Testis (tissue), 3 donors: ENCODE data around the gene MKI67. TPM values are rescaled to one million over a fixed set of nuclear protein-coding genes. Genes with fewer than 3 reads are reported as not detected.

Experiments
- DNase-seq: peaks from one replicate; pipeline ENCODE4 v3.0.0-alpha.2; 2019
- H3K27ac ChIP-seq, 2 donors: fragments of 200-600 bp; sonication (generic); one replicate each; pipeline ENCODE4 v1.5.1; 2019
- H3K27me3 ChIP-seq: fragments of 200-600 bp; sonication (generic); one replicate; pipeline ENCODE4 v1.5.1; 2019
- H3K36me3 ChIP-seq: fragments of 200-600 bp; sonication (generic); one replicate; pipeline ENCODE4 v1.5.1; 2017; ENCODE audit warnings: low read depth; ENCODE audit errors: missing control alignments
- H3K4me1 ChIP-seq: fragments of 200-600 bp; sonication (generic); one replicate; pipeline ENCODE4 v1.5.1; 2019
- H3K4me3 ChIP-seq, 2 donors: fragments of 200-600 bp; sonication (generic); one replicate each; pipeline ENCODE4 v1.5.1; 2017 to 2019
- H3K9me3 ChIP-seq: fragments of 200-600 bp; sonication (generic); one replicate; pipeline ENCODE4 v1.5.1; 2017
- POLR2A ChIP-seq: fragments of 450-650 bp; IDR thresholded peaks from one replicate; pipeline ENCODE4 v1.6.1; 2017; ENCODE audit warnings: antibody characterized with exemption, mild to moderate bottlenecking, moderate library complexity
- WGBS, 2 donors: methylation state at CpG; one replicate each; pipeline ENCODE4 v1.1.5; 2018; 5-methylcytosine and 5-hydroxymethylcytosine counted together
- intact Hi-C: fragments of 100-400 bp; cut with DNase I; formaldehyde crosslinking; loops from one replicate; pipeline ENCODE4 v1.15.1; 2023; ENCODE audit warnings: low total_unique reads
- polyA plus RNA-seq: library from polyadenylated mRNA; stranded (reverse); fragments of 350-450 nt; fragmentation: Illumina TruSeq; extraction: RNeasy Lipid Tissue Mini Kit (QIAGEN cat#74804); gene quantifications from one replicate; pipeline ENCODE4 v1.2.3, GENCODE V29; 2014; ENCODE audit warnings: low read depth, low replicate concordance; ENCODE audit not compliant: insufficient read depth
- total RNA-seq, 2 donors: library from RNA; depleted of rRNA; stranded (reverse); fragments of >200 nt; gene quantifications; one replicate each; pipeline ENCODE4 v1.2.3, GENCODE V29; 2016
- TF ChIP-seq, protein P1 (sequence below), 3 experiments: fragments of 450-650 bp in 2 of 3; fragments of 200-600 bp in 1 of 3; sonication (generic) in 1 of 3; IDR thresholded peaks; one replicate each; pipeline ENCODE4 v1.5.1; 2016 to 2019; ENCODE audit warnings: antibody characterized with exemption in 3 of 3, mild to moderate bottlenecking in 2 of 3, moderate library complexity in 1 of 3

Gene MKI67
- total and polyA plus RNA-seq, 3 donors from 2014 or later: 4.0 to 7.2 (median 4.5) TPM

DNA sequence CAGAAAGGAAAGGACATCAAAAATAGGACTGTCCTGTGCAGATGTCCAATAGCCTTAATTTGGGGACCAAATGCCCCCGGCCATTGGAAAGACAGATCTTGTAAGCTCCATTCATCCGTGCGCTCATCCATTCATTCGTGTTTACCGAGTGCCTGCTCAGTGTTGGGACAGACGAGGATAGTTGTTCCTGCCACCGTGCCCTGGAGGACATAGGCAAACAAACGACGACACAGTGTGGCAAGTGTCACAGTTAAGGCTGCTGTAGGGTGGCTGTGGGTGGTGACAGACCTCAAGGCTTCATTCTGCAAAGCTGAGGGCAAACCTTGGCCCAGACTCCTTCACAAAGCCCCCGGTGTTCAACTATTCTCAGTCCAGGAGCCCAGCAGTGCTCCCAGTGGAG lies 27.6 kb downstream of the MKI67 start:
- H3K36me3 ChIP-seq: no peaks in the 10 kb centered on the region
- H3K4me3 ChIP-seq: no peak overlapping the region
- no peak for TF ChIP-seq POLR2A
- TF ChIP-seq, protein P1, sequence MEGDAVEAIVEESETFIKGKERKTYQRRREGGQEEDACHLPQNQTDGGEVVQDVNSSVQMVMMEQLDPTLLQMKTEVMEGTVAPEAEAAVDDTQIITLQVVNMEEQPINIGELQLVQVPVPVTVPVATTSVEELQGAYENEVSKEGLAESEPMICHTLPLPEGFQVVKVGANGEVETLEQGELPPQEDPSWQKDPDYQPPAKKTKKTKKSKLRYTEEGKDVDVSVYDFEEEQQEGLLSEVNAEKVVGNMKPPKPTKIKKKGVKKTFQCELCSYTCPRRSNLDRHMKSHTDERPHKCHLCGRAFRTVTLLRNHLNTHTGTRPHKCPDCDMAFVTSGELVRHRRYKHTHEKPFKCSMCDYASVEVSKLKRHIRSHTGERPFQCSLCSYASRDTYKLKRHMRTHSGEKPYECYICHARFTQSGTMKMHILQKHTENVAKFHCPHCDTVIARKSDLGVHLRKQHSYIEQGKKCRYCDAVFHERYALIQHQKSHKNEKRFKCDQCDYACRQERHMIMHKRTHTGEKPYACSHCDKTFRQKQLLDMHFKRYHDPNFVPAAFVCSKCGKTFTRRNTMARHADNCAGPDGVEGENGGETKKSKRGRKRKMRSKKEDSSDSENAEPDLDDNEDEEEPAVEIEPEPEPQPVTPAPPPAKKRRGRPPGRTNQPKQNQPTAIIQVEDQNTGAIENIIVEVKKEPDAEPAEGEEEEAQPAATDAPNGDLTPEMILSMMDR (IDR thresholded peaks at IDR 0.05): no peak
- no peak for DNase-seq
- no peaks in the 10 kb centered on the region for H3K9me3 ChIP-seq
- intact Hi-C loops: no loop called here
- H3K27ac ChIP-seq: no peak overlapping the region
- 93 to 97% methylated on average over 10 of the region's 10 CpGs for WGBS, 2 donors
- no peaks in the 10 kb centered on the region for H3K27me3 ChIP-seq
- no peaks in the 10 kb centered on the region for H3K4me1 ChIP-seq

DNA sequence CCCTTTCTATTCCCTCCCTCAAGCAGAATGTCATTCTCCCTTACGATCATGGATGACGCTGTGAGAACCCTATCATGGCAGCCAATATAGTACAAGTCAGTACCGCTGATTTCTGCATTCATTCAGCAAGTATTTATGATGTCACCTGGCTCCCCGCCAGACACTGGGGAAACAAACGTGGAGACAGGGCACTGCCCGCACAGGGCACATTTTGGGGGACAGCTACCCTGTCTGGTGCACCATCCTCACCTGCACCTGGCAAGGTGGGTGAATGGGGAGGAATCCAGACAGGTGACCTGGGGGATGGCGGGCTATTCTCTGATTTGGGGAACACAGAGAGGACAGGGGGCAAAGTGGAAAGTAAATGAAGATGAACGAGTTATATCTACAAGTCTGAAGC lies 28.4 kb downstream of the MKI67 start:
- no peaks in the 10 kb centered on the region for H3K36me3 ChIP-seq
- WGBS, 2 donors: 87 to 93% methylated on average over 6 to 8 of the region's 8 CpGs
- TF ChIP-seq POLR2A: no peak
- TF ChIP-seq, protein P1 (IDR thresholded peaks at IDR 0.05): no peak
- no peak overlapping the region for H3K27ac ChIP-seq
- no peak for DNase-seq
- no peaks in the 10 kb centered on the region for H3K4me1 ChIP-seq
- no peaks in the 10 kb centered on the region for H3K9me3 ChIP-seq
- H3K4me3 ChIP-seq: no peak overlapping the region
- intact Hi-C loops: no loop called here
- H3K27me3 ChIP-seq: no peaks in the 10 kb centered on the region

DNA sequence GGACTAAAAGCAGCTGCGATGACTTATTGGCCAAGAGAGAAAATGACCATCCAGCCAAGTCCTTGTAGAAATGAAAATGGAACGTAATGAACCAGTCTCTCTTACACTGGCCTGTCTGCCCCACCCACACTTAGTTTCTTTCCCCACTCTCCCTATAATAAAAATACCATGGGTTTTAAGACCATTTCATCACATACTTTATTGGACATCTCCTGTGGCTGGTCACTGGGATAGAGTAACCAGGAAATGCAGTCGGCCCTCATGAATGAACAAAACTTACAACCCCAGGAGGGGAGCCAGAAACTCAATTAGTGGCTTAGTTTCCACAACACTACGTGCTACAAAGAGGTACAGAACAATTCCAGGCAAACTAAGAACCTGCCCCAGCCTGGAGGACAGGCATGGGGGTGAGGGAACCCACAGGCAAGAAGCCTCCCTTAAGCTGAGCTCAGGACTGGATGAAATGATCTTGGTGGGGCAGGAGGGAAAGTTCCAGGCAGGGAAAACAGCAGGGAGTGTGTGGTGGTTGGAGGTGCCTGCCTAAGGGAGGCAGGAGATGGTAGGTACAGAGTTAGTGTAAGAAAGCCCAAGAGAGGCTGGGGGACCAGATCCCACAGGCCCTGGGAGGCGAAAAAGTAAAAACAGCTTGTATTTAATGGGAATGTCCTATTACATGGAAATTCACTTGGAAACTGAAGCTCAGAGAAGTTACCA lies 29.6 kb downstream of the MKI67 start:
- TF ChIP-seq, protein P1 (IDR thresholded peaks at IDR 0.05): no peak
- DNase-seq: no peak
- intact Hi-C loops: no loop called here
- WGBS, 2 donors: 74 to 77% methylated on average over 5 of the region's 5 CpGs
- Histone ChIP-seq H3K9me3 (no peaks in the 10 kb centered on the region), H3K36me3 (no peaks in the 10 kb centered on the region), H3K4me3 (no peak overlapping the region), H3K27ac (no peak overlapping the region), H3K27me3 (no peaks in the 10 kb centered on the region), H3K4me1 (no peaks in the 10 kb centered on the region)

DNA sequence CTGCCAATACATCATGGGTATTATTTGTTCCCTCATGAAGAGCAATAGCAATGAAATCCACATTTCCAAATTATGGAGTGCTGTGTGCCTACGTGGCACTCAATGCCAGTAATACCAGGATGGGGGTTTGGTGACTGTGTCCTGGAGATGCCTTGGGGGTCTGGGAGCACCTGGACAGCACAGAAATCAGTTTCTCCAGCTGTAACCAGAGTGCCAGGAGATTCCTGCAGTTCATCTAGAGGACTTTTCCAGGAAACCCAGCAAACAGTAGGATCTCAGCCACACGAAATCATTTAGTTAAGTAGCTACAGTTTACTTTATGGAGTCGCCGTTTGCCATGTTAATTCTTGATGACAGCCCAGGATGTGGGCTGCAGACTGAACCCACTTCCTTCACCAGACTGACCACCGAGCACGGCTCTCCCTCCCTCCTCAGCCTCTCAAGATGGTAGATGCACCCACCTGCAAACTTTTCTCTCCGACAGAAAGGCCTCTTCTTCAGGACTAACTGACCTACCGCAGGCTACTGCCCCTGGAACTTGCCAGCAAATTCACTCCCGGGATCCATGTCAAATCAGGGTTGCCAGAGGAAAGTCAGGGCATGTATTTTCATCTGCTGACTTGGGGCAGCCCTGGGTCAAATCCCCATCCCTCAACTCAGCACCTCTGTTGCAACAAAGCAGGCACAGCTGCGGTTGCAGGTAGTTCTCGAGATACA lies 30.3 kb downstream of the MKI67 start:
- no peak for TF ChIP-seq POLR2A
- TF ChIP-seq, protein P1 (IDR thresholded peaks at IDR 0.05): no peak
- Histone ChIP-seq H3K36me3 (no peaks in the 10 kb centered on the region), H3K9me3 (no peaks in the 10 kb centered on the region), H3K4me3 (no peak overlapping the region), H3K27ac (no peak overlapping the region), H3K4me1 (no peaks in the 10 kb centered on the region), H3K27me3 (no peaks in the 10 kb centered on the region)
- intact Hi-C loops: no loop called here
- DNase-seq: no peak
- WGBS, 2 donors: 85 to 93% methylated on average over 10 to 11 of the region's 11 CpGs
